Activated naive CD8-positive, alpha-beta T cell treated with anti-CD3 and anti-CD28 coated beads for 36 hours (primary cell): ENCODE measurements around the gene MXD4. TPM values are rescaled to one million over a fixed set of nuclear protein-coding genes. Genes with fewer than 3 reads are reported as not detected.

Source experiments
- DNase-seq: peaks from one replicate; pipeline ENCODE4 v3.0.0; 2021
- H3K27ac Mint-ChIP-seq: one replicate; pipeline ENCODE4 v1.8.0; 2022; ENCODE audit warnings: mild to moderate bottlenecking, moderate library complexity, mixed read lengths
- H3K27me3 Mint-ChIP-seq: one replicate; pipeline ENCODE4 v1.8.0; 2022; ENCODE audit warnings: mild to moderate bottlenecking, mixed read lengths
- H3K36me3 Mint-ChIP-seq: one replicate; pipeline ENCODE4 v1.8.0; 2021; ENCODE audit warnings: mild to moderate bottlenecking, mixed read lengths
- H3K4me1 Mint-ChIP-seq: one replicate; pipeline ENCODE4 v1.8.0; 2021; ENCODE audit warnings: mixed read lengths
- H3K4me3 Mint-ChIP-seq: one replicate; pipeline ENCODE4 v1.8.0; 2022; ENCODE audit warnings: mild to moderate bottlenecking, moderate library complexity, mixed read lengths
- H3K9me3 Mint-ChIP-seq: one replicate; pipeline ENCODE4 v1.8.0; 2022; ENCODE audit warnings: mixed read lengths
- total RNA-seq, 2 experiments: library from RNA; stranded (reverse); gene quantifications; one replicate each; pipeline ENCODE4 v1.2.3, GENCODE V29; 2021

Gene MXD4
- total RNA-seq, 2 experiments from 2014 or later, result 0.78 to 1.2 TPM

- no peak for DNase-seq
- Mint-ChIP-seq H3K9me3 (peaks cover 3% of the 10 kb centered on the region), H3K36me3 (no peaks in the 10 kb centered on the region), H3K27ac (peak overlapping the region; percentile 41), H3K4me1 (peaks cover 31% of the 10 kb centered on the region), H3K4me3 (peak overlapping the region; percentile 30), H3K27me3 (no peaks in the 10 kb centered on the region)
Measured at GRCh38 chr4:2297606-2298531, 36.0 kb upstream of the MXD4 start.

- Mint-ChIP-seq H3K27ac (no peak overlapping the region), H3K9me3 (peaks cover 3% of the 10 kb centered on the region)
Measured at GRCh38 chr4:2296631-2297601, 35.0 kb upstream of the MXD4 start.

GRCh38 chr4:2295900-2296442, 34.1 kb upstream of the MXD4 start:
- Mint-ChIP-seq H3K36me3 (no peaks in the 10 kb centered on the region), H3K4me1 (peaks cover 43% of the 10 kb centered on the region), H3K9me3 (peaks cover 3% of the 10 kb centered on the region), H3K27me3 (no peaks in the 10 kb centered on the region), H3K4me3 (no peak overlapping the region), H3K27ac (no peak overlapping the region)
- DNase-seq, result no peak

More at GRCh38 chr4:2296631-2297601, 35.0 kb upstream of the MXD4 start:
- H3K4me3 Mint-ChIP-seq, result peak overlapping the region; percentile 30
- H3K4me1 Mint-ChIP-seq, result peaks cover 37% of the 10 kb centered on the region
- no peaks in the 10 kb centered on the region for H3K27me3 Mint-ChIP-seq
- no peaks in the 10 kb centered on the region for H3K36me3 Mint-ChIP-seq
- DNase-seq, result peak; percentile 26

GRCh38 chr4:2295500-2295899, 33.6 kb upstream of the MXD4 start:
- no peak for DNase-seq
- Mint-ChIP-seq H3K4me3 (no peak overlapping the region), H3K9me3 (peaks cover 3% of the 10 kb centered on the region), H3K27me3 (no peaks in the 10 kb centered on the region), H3K4me1 (peaks cover 47% of the 10 kb centered on the region), H3K36me3 (no peaks in the 10 kb centered on the region), H3K27ac (no peak overlapping the region)

GRCh38 chr4:2292646-2293108, 30.8 kb upstream of the MXD4 start:
- H3K4me1 Mint-ChIP-seq, result peaks cover 51% of the 10 kb centered on the region
- no peak overlapping the region for H3K4me3 Mint-ChIP-seq
- H3K27me3 Mint-ChIP-seq, result no peaks in the 10 kb centered on the region
- no peak overlapping the region for H3K27ac Mint-ChIP-seq
- H3K36me3 Mint-ChIP-seq, result no peaks in the 10 kb centered on the region
- DNase-seq, result no peak
- H3K9me3 Mint-ChIP-seq, result peaks cover 3% of the 10 kb centered on the region

- H3K4me3 Mint-ChIP-seq, result no peak overlapping the region
- peaks cover 44% of the 10 kb centered on the region for H3K4me1 Mint-ChIP-seq
- H3K27ac Mint-ChIP-seq, result no peak overlapping the region
- no peaks in the 10 kb centered on the region for H3K27me3 Mint-ChIP-seq
- DNase-seq, result no peak
- H3K36me3 Mint-ChIP-seq, result no peaks in the 10 kb centered on the region
- peaks cover 3% of the 10 kb centered on the region for H3K9me3 Mint-ChIP-seq
Measured at GRCh38 chr4:2291705-2292645, 30.1 kb upstream of the MXD4 start.

- peak; percentile 61 for DNase-seq
- peaks cover 3% of the 10 kb centered on the region for H3K9me3 Mint-ChIP-seq
- H3K36me3 Mint-ChIP-seq, result no peaks in the 10 kb centered on the region
- H3K4me3 Mint-ChIP-seq, result peak overlapping the region; percentile 38
- H3K27ac Mint-ChIP-seq, result peak overlapping the region; percentile 76
- peaks cover 38% of the 10 kb centered on the region for H3K4me1 Mint-ChIP-seq
- no peaks in the 10 kb centered on the region for H3K27me3 Mint-ChIP-seq
Measured at GRCh38 chr4:2290974-2291704, 29.2 kb upstream of the MXD4 start.

GRCh38 chr4:2290488-2290887, 28.6 kb upstream of the MXD4 start:
- H3K9me3 Mint-ChIP-seq, result peaks cover 3% of the 10 kb centered on the region
- peaks cover 36% of the 10 kb centered on the region for H3K4me1 Mint-ChIP-seq
- no peaks in the 10 kb centered on the region for H3K27me3 Mint-ChIP-seq
- no peak for DNase-seq
- no peaks in the 10 kb centered on the region for H3K36me3 Mint-ChIP-seq
- no peak overlapping the region for H3K27ac Mint-ChIP-seq
- H3K4me3 Mint-ChIP-seq, result no peak overlapping the region

GRCh38 chr4:2289955-2290333, 28.0 kb upstream of the MXD4 start:
- H3K9me3 Mint-ChIP-seq, result peaks cover 3% of the 10 kb centered on the region
- H3K36me3 Mint-ChIP-seq, result no peaks in the 10 kb centered on the region
- no peaks in the 10 kb centered on the region for H3K27me3 Mint-ChIP-seq
- H3K4me1 Mint-ChIP-seq, result peaks cover 36% of the 10 kb centered on the region
- no peak overlapping the region for H3K4me3 Mint-ChIP-seq
- DNase-seq, result no peak
- H3K27ac Mint-ChIP-seq, result no peak overlapping the region

GRCh38 chr4:2289311-2289954, 27.5 kb upstream of the MXD4 start:
- H3K4me3 Mint-ChIP-seq, result no peak overlapping the region
- peaks cover 3% of the 10 kb centered on the region for H3K9me3 Mint-ChIP-seq
- H3K36me3 Mint-ChIP-seq, result no peaks in the 10 kb centered on the region
- peaks cover 37% of the 10 kb centered on the region for H3K4me1 Mint-ChIP-seq
- H3K27me3 Mint-ChIP-seq, result no peaks in the 10 kb centered on the region
- no peak for DNase-seq
- H3K27ac Mint-ChIP-seq, result no peak overlapping the region

- DNase-seq, result no peak
- Mint-ChIP-seq H3K27ac (no peak overlapping the region), H3K4me1 (peaks cover 35% of the 10 kb centered on the region), H3K9me3 (no peaks in the 10 kb centered on the region), H3K27me3 (no peaks in the 10 kb centered on the region), H3K4me3 (no peak overlapping the region), H3K36me3 (no peaks in the 10 kb centered on the region)
Measured at GRCh38 chr4:2288051-2288541, 26.2 kb upstream of the MXD4 start.

- Mint-ChIP-seq H3K27ac (no peak overlapping the region), H3K36me3 (no peaks in the 10 kb centered on the region), H3K27me3 (no peaks in the 10 kb centered on the region), H3K9me3 (no peaks in the 10 kb centered on the region), H3K4me1 (peaks cover 33% of the 10 kb centered on the region), H3K4me3 (no peak overlapping the region)
- no peak for DNase-seq
Measured at GRCh38 chr4:2287594-2287915, 25.6 kb upstream of the MXD4 start.

GRCh38 chr4:2286904-2287593, 25.1 kb upstream of the MXD4 start:
- DNase-seq, result no peak
- no peaks in the 10 kb centered on the region for H3K9me3 Mint-ChIP-seq
- H3K36me3 Mint-ChIP-seq, result no peaks in the 10 kb centered on the region
- H3K27ac Mint-ChIP-seq, result no peak overlapping the region
- H3K4me1 Mint-ChIP-seq, result peaks cover 35% of the 10 kb centered on the region
- no peak overlapping the region for H3K4me3 Mint-ChIP-seq
- H3K27me3 Mint-ChIP-seq, result no peaks in the 10 kb centered on the region
